Large intestine (tissue), 1 donor: ENCODE data around the gene PRB4. TPM values are rescaled to one million over a fixed set of nuclear protein-coding genes. Genes with fewer than 3 reads are reported as not detected.

ENCODE experiments used
- polyA plus RNA-seq: library from polyadenylated mRNA; unstranded; fragments of 120-200 nt; gene quantifications from one replicate; pipeline ENCODE4 v1.2.1, GENCODE V29; 2013

PRB4 gene
- polyA plus RNA-seq, 1 donor, result not detected

Other genes with a start within 250 kb of the PRB4 start
- 0.13 TPM for gene TAS2R46, start 248.1 kb downstream of the PRB4 start, polyA plus RNA-seq
- gene TAS2R43, start 218.1 kb downstream of the PRB4 start, polyA plus RNA-seq, result 0.48 TPM
- gene TAS2R30, start 175.8 kb downstream of the PRB4 start, polyA plus RNA-seq, result 0.07 TPM
- 13.2 TPM for gene SMIM10L1, start 139.2 kb downstream of the PRB4 start, polyA plus RNA-seq
- gene TAS2R42, start 123.5 kb downstream of the PRB4 start, polyA plus RNA-seq, result 0.06 TPM
- gene PRB3, start 40.7 kb downstream of the PRB4 start, polyA plus RNA-seq, result not detected
- gene PRB2, start 85.1 kb upstream of the PRB4 start, polyA plus RNA-seq, result 0.28 TPM